Ishikawa (cell line): ENCODE measurements around the gene DNMT3A.
A peak's percentile ranks its signal among the peaks of the same experiment; 100 is the strongest.

Source experiments
- CEBPB ChIP-seq: IDR thresholded peaks from 2 replicates; pipeline ENCODE4 v1.6.1; 2012
- CREB1 ChIP-seq: IDR thresholded peaks from 2 replicates; pipeline ENCODE4 v1.6.1; 2012; ENCODE audit warnings: low read depth
- EGR1 ChIP-seq: IDR thresholded peaks from 2 replicates; pipeline ENCODE4 v1.6.1; 2012
- EP300 ChIP-seq: IDR thresholded peaks from 2 replicates; pipeline ENCODE4 v1.6.1; 2012; ENCODE audit warnings: borderline replicate concordance
- FOXM1 ChIP-seq: IDR thresholded peaks from 2 replicates; pipeline ENCODE4 v1.6.1; 2012; ENCODE audit warnings: low read depth, borderline replicate concordance
- MAX ChIP-seq: IDR thresholded peaks from 2 replicates; pipeline ENCODE4 v1.6.1; 2012
- NFIC ChIP-seq: IDR thresholded peaks from 2 replicates; pipeline ENCODE4 v1.6.1; 2012
- RAD21 ChIP-seq: IDR thresholded peaks from 2 replicates; pipeline ENCODE4 v1.6.1; 2012; ENCODE audit warnings: low read depth
- REST ChIP-seq: IDR thresholded peaks from 2 replicates; pipeline ENCODE4 v1.6.1; 2012; ENCODE audit warnings: low read depth, mild to moderate bottlenecking
- TAF1 ChIP-seq: IDR thresholded peaks from 2 replicates; pipeline ENCODE4 v1.6.1; 2012; ENCODE audit warnings: low read depth, mild to moderate bottlenecking
- TCF12 ChIP-seq: IDR thresholded peaks from 2 replicates; pipeline ENCODE4 v1.6.1; 2012; ENCODE audit warnings: low read depth
- TEAD4 ChIP-seq: IDR thresholded peaks from 2 replicates; pipeline ENCODE4 v1.6.1; 2012
- USF1 ChIP-seq: IDR thresholded peaks from 2 replicates; pipeline ENCODE4 v1.6.1; 2012
- YY1 ChIP-seq: IDR thresholded peaks from 2 replicates; pipeline ENCODE4 v1.6.1; 2012; ENCODE audit warnings: low read depth
- ZBTB7A ChIP-seq: IDR thresholded peaks from 2 replicates; pipeline ENCODE4 v1.6.1; 2012; ENCODE audit warnings: low read depth

Gene DNMT3A

GRCh38 chr2:25252291-25253152 lies 89.2 kb downstream of the DNMT3A start:
- no peak for TF ChIP-seq TAF1
- no peak for TF ChIP-seq CEBPB
- TF ChIP-seq NFIC, result peak; percentile 60
- TF ChIP-seq USF1, result peak; percentile 90
- TF ChIP-seq EGR1, result no peak
- peak; percentile 99 for TF ChIP-seq ZBTB7A
- TF ChIP-seq CREB1, result no peak
- no peak for TF ChIP-seq FOXM1
- no peak for TF ChIP-seq RAD21
- no peak for TF ChIP-seq YY1

- TF ChIP-seq ZBTB7A, result peak; percentile 74; the same call in 1 of the 2 replicates
- peak; percentile 67 for TF ChIP-seq EGR1
- TF ChIP-seq MAX, result peak; percentile 79
- TF ChIP-seq TAF1, result 0 out of 2 replicates have a peak, but pooled peaks have one; percentile 42
- TF ChIP-seq YY1, result 0 out of 2 replicates have a peak, but pooled peaks have one; percentile 10
- TF ChIP-seq NFIC, result no peak; the same call in 1 of the 2 replicates
- no peak for TF ChIP-seq EP300
These were observed 90.1 kb downstream of the DNMT3A start for GRCh38 chr2:25251422-25252273.

- TF ChIP-seq EP300 (no peak), TEAD4 (no peak), ZBTB7A (no peak), EGR1 (no peak), NFIC (no peak), TAF1 (no peak), YY1 (no peak), MAX (no peak), CREB1 (no peak), RAD21 (no peak), TCF12 (no peak), USF1 (no peak), FOXM1 (no peak), CEBPB (no peak), REST (no peak)
These were observed 90.7 kb downstream of the DNMT3A start for GRCh38 chr2:25251071-25251421.

- TF ChIP-seq EGR1 (no peak), TAF1 (no peak), YY1 (no peak), ZBTB7A (no peak), RAD21 (no peak), NFIC (no peak)
These were observed 91.2 kb downstream of the DNMT3A start for GRCh38 chr2:25250331-25251070.

GRCh38 chr2:25249785-25250184 lies 91.9 kb downstream of the DNMT3A start:
- no peak for TF ChIP-seq ZBTB7A
- TF ChIP-seq CREB1, result no peak
- no peak for TF ChIP-seq YY1

- TF ChIP-seq REST, result no peak
- TF ChIP-seq FOXM1, result no peak
- no peak for TF ChIP-seq TAF1
- no peak for TF ChIP-seq CEBPB
- TF ChIP-seq ZBTB7A, result no peak
- no peak for TF ChIP-seq MAX
These were observed 93.8 kb downstream of the DNMT3A start for GRCh38 chr2:25247792-25248512.
